Adrenal gland (tissue), 12 donors: ENCODE results near the gene NAGPA. TPM values are rescaled to one million over a fixed set of nuclear protein-coding genes. Genes with fewer than 3 reads are reported as not detected.

Source experiments
- DNase-seq, 7 donors: peaks; one replicate each; pipeline ENCODE4 v3.0.0-alpha.2; 2019 to 2020
- H3K27ac ChIP-seq, 5 donors: fragments of 200-600 bp; sonication (generic) in 4 of 5; 1 replicate in 3 of 5; 2 replicates in 2 of 5; pipeline versions ENCODE4 v1.5.1 to v1.8.0; 2016 to 2020; ENCODE audit warnings: mild to moderate bottlenecking in 1 of 5
- H3K27me3 ChIP-seq: fragments of 200-600 bp; 2 replicates; pipeline ENCODE4 v1.8.0; 2021
- H3K36me3 ChIP-seq, 2 donors: fragments of 200-600 bp; replicated peaks in 1 of 2; 1 replicate in 1 of 2; 2 replicates in 1 of 2; pipeline versions ENCODE4 v1.5.1 to v1.8.0; 2018 to 2022
- H3K4me1 ChIP-seq, 2 donors: fragments of 200-600 bp; replicated peaks in 1 of 2; 1 replicate in 1 of 2; 2 replicates in 1 of 2; pipeline versions ENCODE4 v1.5.1 to v1.8.0; 2018 to 2021
- H3K4me3 ChIP-seq, 4 donors: fragments of 200-600 bp; sonication (generic) in 3 of 4; one replicate each; pipeline ENCODE4 v1.5.1; 2016 to 2018
- H3K9me3 ChIP-seq, 3 donors: fragments of 200-600 bp; sonication (generic) in 1 of 3; replicated peaks in 1 of 3; 1 replicate in 2 of 3; 2 replicates in 1 of 3; pipeline versions ENCODE4 v1.5.1 to v1.8.0; 2016 to 2021
- POLR2A ChIP-seq, 2 donors: fragments of 450-650 bp; IDR thresholded peaks; one replicate each; pipeline ENCODE4 v1.6.1; 2017; ENCODE audit warnings: antibody characterized with exemption in 2 of 2, mild to moderate bottlenecking in 2 of 2, moderate library complexity in 1 of 2
- WGBS, 4 donors: extraction: QIAGEN DNeasy Blood & Tissue Kit in 2 of 4; methylation state at CpG; one replicate each; pipeline versions ENCODE4 v1.1.5 to v1.1.7; 2013 to 2017; 5-methylcytosine and 5-hydroxymethylcytosine counted together
- intact Hi-C, 2 donors: fragments of 100-400 bp; cut with DNase I; formaldehyde crosslinking; loops; one replicate each; pipeline versions ENCODE4 v1.14.1 to v1.15.0; 2022 to 2023
- polyA plus RNA-seq, 3 donors: library from polyadenylated mRNA; stranded (reverse); fragments of 200-250 nt in 2 of 3; fragments of 350-450 nt in 1 of 3; fragmentation: Illumina TruSeq in 1 of 3; extraction: RNeasy Lipid Tissue Mini Kit (QIAGEN cat#74804) in 1 of 3; gene quantifications; one replicate each; pipeline ENCODE4 v1.2.3, GENCODE V29; 2013 to 2014
- total RNA-seq, 9 donors: library from RNA; depleted of rRNA in 4 of 9; stranded (reverse); fragments of >200 nt in 4 of 9; fragments of 120-200 nt in 1 of 9; fragmentation: NEBNext Ultra II Directional in 1 of 9; extraction: Animal tissue kit (Norgen Biotek cat#: 25700) in 1 of 9; gene quantifications; one replicate each; pipeline versions ENCODE4 v1.1.0 to v1.2.4, GENCODE V29; 2013 to 2023
- TF ChIP-seq, protein P1 (sequence below), 6 experiments: fragments of 450-650 bp in 4 of 6; fragments of 200-600 bp in 2 of 6; sonication (generic) in 1 of 6; IDR thresholded peaks; 1 replicate in 5 of 6; 2 replicates in 1 of 6; pipeline versions ENCODE4 v1.5.1 to v1.8.0; 2016 to 2021; ENCODE audit warnings: antibody characterized with exemption in 6 of 6, mild to moderate bottlenecking in 2 of 6, moderate library complexity in 1 of 6
- donor health status: healthy with polysubstance abuse.
- donor health status: Bipolar disorder and iron deficiency.
- donor health status: DM: yes; HTN: yes; CAD: no.
- donor health status: DM: no; HTN: no; CAD: no.
- donor health status: DM: no; HTN: no; CAD: no.
- donor health status: DM: yes; HTN: yes; CAD: no.

Gene NAGPA
- total and polyA plus RNA-seq, 12 donors = 4.5 to 47.8 (median 19.4) TPM

DNA sequence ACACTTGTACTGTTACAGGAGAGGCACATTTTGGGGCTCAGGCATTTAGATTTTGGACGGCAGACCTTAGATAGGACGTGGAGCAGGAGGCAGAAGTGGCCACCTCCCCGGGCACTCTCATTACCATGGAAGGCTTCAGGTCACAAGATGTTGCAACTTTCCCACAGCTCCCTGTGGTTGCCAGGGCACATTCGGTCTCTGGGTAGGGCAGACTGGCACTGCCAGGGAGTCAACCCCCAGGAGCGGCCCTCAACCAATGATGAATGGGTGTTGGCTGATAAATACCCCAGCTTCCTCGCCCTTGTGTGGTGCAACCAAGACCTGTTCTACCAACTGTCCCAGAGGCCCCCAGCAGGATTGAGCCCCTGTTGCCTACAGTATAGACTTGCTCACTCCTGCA lies 11.2 kb downstream of the NAGPA start:
- no peak for TF ChIP-seq POLR2A (IDR thresholded peaks at IDR 0.05)
- TF ChIP-seq, protein P1, sequence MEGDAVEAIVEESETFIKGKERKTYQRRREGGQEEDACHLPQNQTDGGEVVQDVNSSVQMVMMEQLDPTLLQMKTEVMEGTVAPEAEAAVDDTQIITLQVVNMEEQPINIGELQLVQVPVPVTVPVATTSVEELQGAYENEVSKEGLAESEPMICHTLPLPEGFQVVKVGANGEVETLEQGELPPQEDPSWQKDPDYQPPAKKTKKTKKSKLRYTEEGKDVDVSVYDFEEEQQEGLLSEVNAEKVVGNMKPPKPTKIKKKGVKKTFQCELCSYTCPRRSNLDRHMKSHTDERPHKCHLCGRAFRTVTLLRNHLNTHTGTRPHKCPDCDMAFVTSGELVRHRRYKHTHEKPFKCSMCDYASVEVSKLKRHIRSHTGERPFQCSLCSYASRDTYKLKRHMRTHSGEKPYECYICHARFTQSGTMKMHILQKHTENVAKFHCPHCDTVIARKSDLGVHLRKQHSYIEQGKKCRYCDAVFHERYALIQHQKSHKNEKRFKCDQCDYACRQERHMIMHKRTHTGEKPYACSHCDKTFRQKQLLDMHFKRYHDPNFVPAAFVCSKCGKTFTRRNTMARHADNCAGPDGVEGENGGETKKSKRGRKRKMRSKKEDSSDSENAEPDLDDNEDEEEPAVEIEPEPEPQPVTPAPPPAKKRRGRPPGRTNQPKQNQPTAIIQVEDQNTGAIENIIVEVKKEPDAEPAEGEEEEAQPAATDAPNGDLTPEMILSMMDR (IDR thresholded peaks at IDR 0.05) = no peak
- WGBS, 4 donors = 60 to 82% (median 74%) methylated on average over 1 to 6 of the region's 6 CpGs
- H3K36me3 ChIP-seq = peaks cover 0 to 1% of the 10 kb centered on the region in 2 donors
- intact Hi-C loops = loop anchor here in 1 of 2 donors (10.0 kb wide), 1 partner anchor 58 kb away; no protein-coding TSS in a partner anchor
- DNase-seq = no peak
- no peak overlapping the region for H3K27ac ChIP-seq
- H3K4me3 ChIP-seq = no peak overlapping the region
- H3K4me1 ChIP-seq = no peaks in the 10 kb centered on the region
- no peaks in the 10 kb centered on the region for H3K9me3 ChIP-seq
- no peaks in the 10 kb centered on the region for H3K27me3 ChIP-seq

DNA sequence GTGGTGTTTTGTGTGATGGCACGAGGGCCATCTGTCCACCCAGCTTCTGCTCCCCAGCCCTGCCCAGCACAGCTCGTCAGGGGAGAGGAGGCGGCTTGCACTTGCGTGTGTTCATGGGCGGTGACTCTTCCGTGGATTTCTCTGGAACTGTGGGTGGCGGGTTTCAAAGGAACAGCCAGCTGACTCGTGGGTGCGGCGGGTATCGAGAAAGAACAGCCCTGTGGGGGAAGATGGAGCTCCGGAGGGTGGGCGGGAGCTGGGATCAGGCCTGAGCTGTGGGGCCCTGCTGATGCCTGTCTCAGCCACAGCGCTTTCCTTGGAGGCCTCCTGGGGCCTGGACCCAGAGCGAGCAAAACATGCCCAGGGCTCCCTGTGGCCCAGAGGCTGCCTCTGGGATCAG lies 13.2 kb downstream of the NAGPA start:
- no peaks in the 10 kb centered on the region for H3K27me3 ChIP-seq
- no peaks in the 10 kb centered on the region for H3K4me1 ChIP-seq
- DNase-seq = no peak
- no peaks in the 10 kb centered on the region for H3K36me3 ChIP-seq
- no peak overlapping the region for H3K27ac ChIP-seq
- TF ChIP-seq POLR2A (IDR thresholded peaks at IDR 0.05) = no peak
- TF ChIP-seq, protein P1 (IDR thresholded peaks at IDR 0.05) = no peak
- H3K4me3 ChIP-seq = no peak overlapping the region
- 60 to 82% (median 64%) methylated on average over 7 to 15 of the region's 15 CpGs for WGBS, 4 donors
- H3K9me3 ChIP-seq = no peaks in the 10 kb centered on the region
- intact Hi-C loops = loop anchor here in 1 of 2 donors (10.0 kb wide), 1 partner anchor 56 kb away; no protein-coding TSS in a partner anchor

DNA sequence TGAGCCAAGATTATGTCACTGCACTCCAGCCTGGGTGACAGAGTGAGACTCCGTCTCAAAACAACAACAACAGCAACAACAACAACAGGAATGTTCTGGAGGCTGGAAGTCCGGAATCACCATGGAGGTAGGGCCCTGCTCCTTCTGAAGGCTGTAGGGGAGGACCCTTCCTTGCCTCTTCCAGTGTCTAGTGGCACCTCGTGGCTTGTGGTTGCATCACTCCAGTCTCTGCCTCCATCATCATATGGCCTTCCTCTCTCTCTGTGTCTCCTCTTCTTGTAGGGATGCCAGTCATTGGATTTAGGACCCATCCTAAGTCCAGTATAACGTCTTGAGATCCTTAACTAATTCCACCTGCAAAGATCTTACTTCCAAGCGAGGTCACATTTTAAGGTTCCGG lies 14.0 kb downstream of the NAGPA start:
- Histone ChIP-seq H3K4me1 (no peaks in the 10 kb centered on the region), H3K36me3 (no peaks in the 10 kb centered on the region), H3K27ac (no peak overlapping the region), H3K4me3 (no peak overlapping the region), H3K9me3 (no peaks in the 10 kb centered on the region), H3K27me3 (no peaks in the 10 kb centered on the region)
- 60 to 82% (median 70%) methylated on average over 6 of the region's 6 CpGs for WGBS, 4 donors
- TF ChIP-seq, protein P1 (IDR thresholded peaks at IDR 0.05) = no peak
- no peak for TF ChIP-seq POLR2A (IDR thresholded peaks at IDR 0.05)
- intact Hi-C loops = loop anchor here in 1 of 2 donors (10.0 kb wide), 1 partner anchor 55 kb away; no protein-coding TSS in a partner anchor
- DNase-seq = no peak

DNA sequence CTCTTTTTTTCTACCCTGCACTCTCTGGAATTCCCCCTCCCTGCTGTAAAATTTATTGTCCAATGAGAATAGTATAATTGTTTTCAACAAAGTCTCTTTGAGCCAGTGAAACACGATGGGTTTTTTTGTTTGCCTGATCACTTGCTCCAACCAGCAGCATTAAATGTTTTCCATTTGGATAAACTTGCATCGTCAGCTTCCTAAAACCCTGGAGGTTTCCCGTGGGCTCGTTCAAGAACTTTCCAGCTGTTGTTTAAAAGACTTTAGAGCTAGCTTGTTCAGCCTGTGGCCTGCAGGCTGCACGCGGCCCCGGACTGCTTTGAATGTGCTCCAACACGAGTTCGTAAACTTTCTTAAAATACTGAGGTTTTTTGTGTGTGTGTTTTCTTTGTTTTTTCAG lies 14.9 kb downstream of the NAGPA start:
- no peaks in the 10 kb centered on the region for H3K36me3 ChIP-seq
- no peak overlapping the region for H3K27ac ChIP-seq
- H3K4me3 ChIP-seq = no peak overlapping the region
- intact Hi-C loops = no loop called here
- no peaks in the 10 kb centered on the region for H3K9me3 ChIP-seq
- H3K4me1 ChIP-seq = no peaks in the 10 kb centered on the region
- 36 to 51% (median 47%) methylated on average over 9 of the region's 9 CpGs for WGBS, 4 donors
- H3K27me3 ChIP-seq = no peaks in the 10 kb centered on the region
- TF ChIP-seq, protein P1 (IDR thresholded peaks at IDR 0.05) = no peak
- no peak for TF ChIP-seq POLR2A (IDR thresholded peaks at IDR 0.05)
- no peak for DNase-seq
